A549 (cell line): Measurements from ENCODE around the gene CCDC12. TPM values are rescaled to one million over a fixed set of nuclear protein-coding genes. Genes with fewer than 3 reads are reported as not detected.

Experiments
- ATAC-seq, 2 experiments: fragments of 200-7000 bp in 1 of 2; fragments of >200 bp in 1 of 2; cut with Nextera tagmentation in 1 of 2; cut with Tn5 transposase in 1 of 2; 3 replicates each; pipeline versions ENCODE4 v1.8.0 to v1.9.1; 2018 to 2020; ENCODE audit warnings: mild to moderate bottlenecking in 1 of 2, moderate library complexity in 1 of 2
- CTCF ChIA-PET: fragments of 300-600 bp; sonication (Branson Sonifier 250); formaldehyde crosslinking; extraction: SDS; loops from one replicate; lab custom pipeline; 2021; ENCODE audit warnings: antibody characterized with exemption, inconsistent platforms; lab: Yijun Ruan, JAX
- POLR2A ChIA-PET: fragments of 350-600 bp; formaldehyde crosslinking; extraction: SDS; loops from one replicate; lab custom pipeline; 2021; ENCODE audit warnings: antibody characterized with exemption, inconsistent platforms; lab: Yijun Ruan, JAX
- DNase-seq, 2 experiments: peaks; one replicate each; pipeline versions ENCODE4 v3.0.0 to v3.0.0-alpha.2; 2011 to 2016; ENCODE audit warnings: low read depth in 1 of 2, low spot score in 1 of 2
- FAIRE-seq: peaks from 2 replicates; lab custom pipeline; 2011; peaks lifted over from hg19 to GRCh38; lab: Jason Lieb, UNC
- H3K27ac ChIP-seq, 2 experiments: fragments of >200 bp; sonication (Bioruptor Twin); formaldehyde crosslinking; 3 replicates each; pipeline ENCODE4 v1.5.1; 2016 to 2017
- H3K4me1 ChIP-seq: fragments of >200 bp; sonication (Bioruptor Twin); formaldehyde crosslinking; 3 replicates; pipeline ENCODE4 v1.6.1; 2016
- H3K4me2 ChIP-seq: fragments of >200 bp; sonication (Bioruptor Twin); formaldehyde crosslinking; 3 replicates; pipeline ENCODE4 v1.6.1; 2016
- H3K4me3 ChIP-seq: fragments of >200 bp; sonication (Bioruptor Twin); formaldehyde crosslinking; 3 replicates; pipeline ENCODE4 v1.5.1; 2016
- H3K9me3 ChIP-seq: fragments of >200 bp; sonication (Bioruptor Twin); formaldehyde crosslinking; 3 replicates; pipeline ENCODE4 v1.6.1; 2016
- BHLHE40 ChIP-seq: IDR thresholded peaks from 2 replicates; pipeline ENCODE4 v1.6.1; 2012; ENCODE audit warnings: low read depth, low read length, inconsistent platforms
- CEBPB ChIP-seq, 2 experiments: fragments of >200 bp in 1 of 2; sonication (Bioruptor Twin) in 1 of 2; formaldehyde crosslinking in 1 of 2; IDR thresholded peaks; 2 replicates each; pipeline ENCODE4 v1.6.1; 2012 to 2016
- CHD2 ChIP-seq: fragments of 150-350 bp; IDR thresholded peaks from 2 replicates; pipeline ENCODE4 v1.6.1; 2014; ENCODE audit warnings: low read length; ENCODE audit not compliant: partially characterized antibody
- E2F6 ChIP-seq: IDR thresholded peaks from 2 replicates; pipeline ENCODE4 v1.6.1; 2012; ENCODE audit warnings: low read depth, borderline replicate concordance
- EHF ChIP-seq: fragments of 250-450 bp; sonication (Bioruptor Pico); IDR thresholded peaks from 2 replicates; pipeline ENCODE4 v1.5.0; 2020; ENCODE audit warnings: mild to moderate bottlenecking
- ESRRA ChIP-seq: fragments of 150-350 bp; IDR thresholded peaks from 2 replicates; pipeline ENCODE4 v1.6.1; 2014; ENCODE audit warnings: mild to moderate bottlenecking, low read length, borderline replicate concordance
- FOSL2 ChIP-seq, 2 experiments: fragments of 450-650 bp in 1 of 2; fragments of >200 bp in 1 of 2; sonication (Bioruptor Twin) in 1 of 2; formaldehyde crosslinking; IDR thresholded peaks; 2 replicates each; pipeline versions ENCODE4 v1.5.0 to v1.6.1; 2016 to 2020; ENCODE audit warnings: mild to moderate bottlenecking in 1 of 2, moderate library complexity in 1 of 2
- GATA3 ChIP-seq: IDR thresholded peaks from 2 replicates; pipeline ENCODE4 v1.6.1; 2012; ENCODE audit warnings: borderline replicate concordance
- HMGXB4 ChIP-seq: fragments of 250-450 bp; sonication (Bioruptor Pico); IDR thresholded peaks from 2 replicates; pipeline ENCODE4 v1.5.0; 2021; ENCODE audit warnings: mild to moderate bottlenecking, moderate library complexity, borderline replicate concordance
- HOXA7 ChIP-seq: fragments of 250-450 bp; sonication (Bioruptor Pico); IDR thresholded peaks from 2 replicates; pipeline ENCODE4 v1.5.0; 2020; ENCODE audit warnings: mild to moderate bottlenecking, moderate library complexity
- HOXB13 ChIP-seq: fragments of 250-450 bp; sonication (Bioruptor Pico); IDR thresholded peaks from 2 replicates; pipeline ENCODE4 v1.5.0; 2020; ENCODE audit warnings: low read depth, mild to moderate bottlenecking, moderate library complexity
- KDM1A ChIP-seq: fragments of 200-600 bp; sonication (generic); IDR thresholded peaks from 2 replicates; pipeline ENCODE4 v1.6.1; 2016; ENCODE audit warnings: low read depth, mild to moderate bottlenecking
- KDM5A ChIP-seq: fragments of 200-600 bp; sonication (generic); IDR thresholded peaks from 2 replicates; pipeline ENCODE4 v1.6.1; 2016; ENCODE audit warnings: antibody characterized with exemption, mild to moderate bottlenecking
- MAFK ChIP-seq: fragments of 450-650 bp; IDR thresholded peaks from 2 replicates; pipeline ENCODE4 v1.6.1; 2014; ENCODE audit not compliant: partially characterized antibody
- MYC ChIP-seq: IDR thresholded peaks from 2 replicates; pipeline ENCODE4 v1.6.1; 2012; ENCODE audit warnings: mild to moderate bottlenecking, inconsistent platforms, low read length, improper control_type of control experiment, borderline replicate concordance
- NFE2L2 ChIP-seq: fragments of 150-350 bp; conservative IDR thresholded peaks from 2 replicates; pipeline ENCODE4 v1.6.1; 2014; ENCODE audit warnings: low read length
- POLR2A ChIP-seq: IDR thresholded peaks from 2 replicates; pipeline ENCODE4 v1.6.1; 2012; ENCODE audit warnings: mild to moderate bottlenecking, low read length
- POLR2AphosphoS2 ChIP-seq: conservative IDR thresholded peaks from 2 replicates; pipeline ENCODE4 v1.6.1; 2012; ENCODE audit warnings: low read length, improper control_type of control experiment, inconsistent platforms
- RFX5 ChIP-seq: fragments of 450-650 bp; IDR thresholded peaks from 2 replicates; pipeline ENCODE4 v1.7.1; 2014; ENCODE audit warnings: antibody characterized with exemption, mild to moderate bottlenecking, moderate library complexity
- TP53 ChIP-seq: fragments of 250-450 bp; sonication (Bioruptor Pico); IDR thresholded peaks from 2 replicates; pipeline ENCODE4 v1.5.0; 2021; ENCODE audit warnings: mild to moderate bottlenecking, moderate library complexity
- USF2 ChIP-seq: fragments of 450-650 bp; IDR thresholded peaks from 2 replicates; pipeline ENCODE4 v1.6.1; 2014; ENCODE audit warnings: antibody characterized with exemption
- ZC3H11A ChIP-seq: fragments of 450-650 bp; IDR thresholded peaks from 2 replicates; pipeline ENCODE4 v1.6.1; 2014; ENCODE audit warnings: antibody characterized with exemption, mild to moderate bottlenecking
- ZFP36 ChIP-seq: fragments of 450-650 bp; IDR thresholded peaks from 2 replicates; pipeline ENCODE4 v1.6.1; 2014; ENCODE audit warnings: borderline replicate concordance; ENCODE audit not compliant: partially characterized antibody
- ZNF302 ChIP-seq: fragments of 250-450 bp; sonication (Bioruptor Pico); IDR thresholded peaks from 2 replicates; pipeline ENCODE4 v1.9.0; 2021; ENCODE audit warnings: inconsistent platforms, mild to moderate bottlenecking, moderate library complexity
- ZSCAN20 ChIP-seq: fragments of 250-450 bp; sonication (Bioruptor Pico); IDR thresholded peaks from 2 replicates; pipeline ENCODE4 v1.8.0; 2022; ENCODE audit warnings: mild to moderate bottlenecking, moderate library complexity
- WGBS: methylation state at CpG from one replicate; pipeline ENCODE4 v1.1.6; 2017; ENCODE audit errors: missing lambda C conversion rate; 5-methylcytosine and 5-hydroxymethylcytosine counted together
- polyA plus RNA-seq, 4 experiments: library from polyadenylated mRNA; depleted of rRNA in 3 of 4; stranded (reverse); fragments of >200 nt; fragmentation: RNase III in 1 of 4; extraction: RNeasy Plus Mini Kit Qiagen cat#74134 plus additional on column Dnase treatment in 1 of 4; gene quantifications; 2 replicates in 3 of 4; 3 replicates in 1 of 4; pipeline ENCODE4 v1.2.3, GENCODE V29; 2011 to 2017
- TF ChIP-seq, protein P1 (sequence below): fragments of >200 bp; sonication (Bioruptor Twin); formaldehyde crosslinking; IDR thresholded peaks from 2 replicates; pipeline ENCODE4 v1.6.1; 2016
- TF ChIP-seq, protein P2 (sequence below): fragments of 250-450 bp; sonication (Bioruptor Pico); IDR thresholded peaks from 2 replicates; pipeline ENCODE4 v1.5.0; 2020; ENCODE audit warnings: low read depth, mild to moderate bottlenecking, moderate library complexity

CCDC12 gene
- polyA plus RNA-seq, 2 of the 4 experiments (the other 2 are of a cell fraction), result 34.8 to 81.0 TPM

- no peaks in the 10 kb centered on the region for H3K9me3 ChIP-seq
- H3K4me2 ChIP-seq, result no peak overlapping the region
- 93% methylated on average over 9 of the region's 17 CpGs for WGBS
- TF ChIP-seq GATA3 (no peak), HOXA7 (CRISPR knock-in tag) (no peak), BHLHE40 (no peak), ZSCAN20 (CRISPR knock-in tag) (no peak), MYC (no peak), MAFK (no peak), POLR2A (no peak), ESRRA (no peak), CHD2 (no peak), FOSL2 (IDR thresholded peaks at IDR 0.05) (no peak), FOSL2 (CRISPR knock-in tag; IDR thresholded peaks at IDR 0.05) (no peak), ZFP36 (no peak), KDM5A (no peak), E2F6 (no peak), NFE2L2 (no peak), HMGXB4 (CRISPR knock-in tag) (no peak)
- TF ChIP-seq, all 56 proteins: peak for 0
- no peak overlapping the region for H3K4me3 ChIP-seq
- H3K4me1 ChIP-seq, result peaks cover 6% of the 10 kb centered on the region; the same call in 1 of the 3 replicates
- ATAC-seq (no peak), FAIRE-seq (no peak), DNase-seq (no peak)
- ChIA-PET POLR2A (no interaction called here), CTCF (interaction anchor here (1.1 to 1.5 kb wide), 2 partner anchors 10 to 12 kb away, joined by 3 read pairs; no protein-coding TSS in a partner anchor)
- H3K27ac ChIP-seq, result no peak overlapping the region
Observed at GRCh38 chr3:47004369-47005211, 28.0 kb upstream of the CCDC12 start.

DNA sequence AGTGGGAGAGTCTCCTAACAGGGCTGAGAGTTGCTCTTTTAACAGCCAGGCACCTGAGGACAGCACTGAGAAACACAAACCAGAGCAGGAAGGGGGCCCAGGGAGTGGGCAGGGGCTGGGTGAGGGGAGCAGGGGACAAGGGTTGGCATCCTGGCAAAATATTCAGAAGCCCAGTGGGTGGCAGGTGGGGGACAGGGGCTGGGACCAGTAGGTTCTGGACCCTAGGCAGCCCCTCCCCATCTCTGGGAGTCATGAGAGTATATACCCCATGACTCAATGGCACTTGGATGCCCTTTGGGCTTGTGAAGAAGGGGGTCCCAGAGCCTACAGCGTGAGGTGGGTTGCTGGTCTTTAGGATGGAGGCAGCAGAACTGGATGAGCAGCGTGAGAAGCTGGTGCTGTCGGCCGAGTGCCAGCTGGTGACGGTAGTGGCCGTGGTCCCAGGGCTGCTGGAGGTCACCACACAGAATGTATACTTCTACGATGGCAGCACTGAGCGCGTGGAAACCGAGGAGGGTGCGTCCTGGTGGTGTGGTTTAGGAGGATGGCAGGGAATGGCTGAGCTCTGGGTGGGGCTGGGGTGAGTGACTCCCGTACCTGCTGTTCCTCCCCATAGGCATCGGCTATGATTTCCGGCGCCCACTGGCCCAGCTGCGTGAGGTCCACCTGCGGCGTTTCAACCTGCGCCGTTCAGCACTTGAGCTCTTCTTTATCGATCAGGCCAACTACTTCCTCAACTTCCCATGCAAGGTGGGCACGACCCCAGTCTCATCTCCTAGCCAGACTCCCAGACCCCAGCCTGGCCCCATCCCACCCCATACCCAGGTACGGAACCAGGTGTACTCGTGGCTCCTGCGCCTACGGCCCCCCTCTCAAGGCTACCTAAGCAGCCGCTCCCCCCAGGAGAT is 27.2 kb upstream of the CCDC12 start:
- no peak for ATAC-seq
- no peak overlapping the region for H3K4me2 ChIP-seq
- 95% methylated on average over 17 of the region's 27 CpGs for WGBS
- no peak for DNase-seq
- TF ChIP-seq HOXB13 (CRISPR knock-in tag) (no peak), ZNF302 (CRISPR knock-in tag) (no peak), ZC3H11A (no peak), POLR2AphosphoS2 (no peak), USF2 (no peak), EHF (no peak), RFX5 (no peak), ESRRA (no peak), TP53 (CRISPR knock-in tag) (no peak), CHD2 (no peak), CEBPB (IDR thresholded peaks at IDR 0.05) (no peak), KDM1A (no peak)
- TF ChIP-seq, protein P1, sequence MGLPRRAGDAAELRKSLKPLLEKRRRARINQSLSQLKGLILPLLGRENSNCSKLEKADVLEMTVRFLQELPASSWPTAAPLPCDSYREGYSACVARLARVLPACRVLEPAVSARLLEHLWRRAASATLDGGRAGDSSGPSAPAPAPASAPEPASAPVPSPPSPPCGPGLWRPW, result no peak
- TF ChIP-seq, protein P2, sequence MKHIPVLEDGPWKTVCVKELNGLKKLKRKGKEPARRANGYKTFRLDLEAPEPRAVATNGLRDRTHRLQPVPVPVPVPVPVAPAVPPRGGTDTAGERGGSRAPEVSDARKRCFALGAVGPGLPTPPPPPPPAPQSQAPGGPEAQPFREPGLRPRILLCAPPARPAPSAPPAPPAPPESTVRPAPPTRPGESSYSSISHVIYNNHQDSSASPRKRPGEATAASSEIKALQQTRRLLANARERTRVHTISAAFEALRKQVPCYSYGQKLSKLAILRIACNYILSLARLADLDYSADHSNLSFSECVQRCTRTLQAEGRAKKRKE (CRISPR knock-in tag), result no peak
- no peak for FAIRE-seq
- ChIA-PET POLR2A (no interaction called here), CTCF (interaction anchor here (0.7 to 1.5 kb wide), 3 partner anchors 9 to 26 kb away, joined by 3 to 4 read pairs (median 3); no protein-coding TSS in a partner anchor)
- H3K4me1 ChIP-seq, result peaks cover 6% of the 10 kb centered on the region; the same call in 1 of the 3 replicates
- no peak overlapping the region for H3K4me3 ChIP-seq
- H3K9me3 ChIP-seq, result no peaks in the 10 kb centered on the region
- no peak overlapping the region for H3K27ac ChIP-seq
